ENCODE data around the gene TLL2.
A peak's percentile ranks its signal among the peaks of the same experiment; 100 is the strongest.

DNA sequence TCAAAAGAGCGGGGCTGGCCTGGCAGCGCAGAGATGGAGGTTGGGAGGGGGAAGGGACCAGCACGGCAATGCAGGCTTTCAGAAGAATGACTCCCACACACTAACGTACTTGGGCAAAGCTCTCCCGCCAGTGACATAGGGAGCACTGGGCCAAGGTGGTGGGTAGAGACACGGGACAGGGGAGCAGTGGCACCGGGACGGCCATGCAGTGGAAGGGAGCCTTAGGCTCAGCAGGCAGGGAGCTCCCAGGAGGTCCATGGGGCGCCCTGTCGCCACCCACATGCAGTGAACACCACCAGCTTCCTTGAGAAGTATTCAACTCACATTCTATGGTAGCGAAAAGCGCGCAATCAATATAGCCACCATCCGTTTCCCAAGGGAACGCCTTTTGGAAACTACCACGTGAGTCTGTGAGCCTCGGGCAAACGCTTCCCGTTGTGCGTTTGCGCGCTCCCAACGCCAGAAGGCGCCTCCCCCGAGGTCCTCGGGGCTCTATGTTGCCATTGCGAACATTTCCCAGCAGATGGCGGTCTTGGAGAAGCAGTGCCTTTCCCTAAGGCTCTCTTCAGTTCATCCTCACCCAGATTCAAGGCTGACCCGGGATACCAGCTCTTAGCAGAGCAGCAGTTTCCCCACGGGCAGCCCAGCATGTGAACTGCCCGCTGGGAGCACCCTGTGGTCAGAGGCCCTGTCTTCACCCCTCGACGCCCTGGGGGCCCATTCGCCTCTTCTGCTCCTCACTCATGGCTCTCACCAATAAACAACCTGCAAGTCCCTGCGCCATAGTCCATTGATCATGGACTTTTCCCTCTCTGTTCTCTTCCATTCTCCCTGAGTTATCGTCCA, 138.5 kb downstream of the TLL2 start:
- TF ChIP-seq POLR2A (IDR thresholded peaks at IDR 0.05; ENCODE audit: low read depth, low read length) (no peak), MAZ (IDR thresholded peaks at IDR 0.05; ENCODE audit: borderline replicate concordance, low read depth, low read length) (peak; percentile 45; the same call in 1 of the 2 replicates), FOS (IDR thresholded peaks at IDR 0.05; ENCODE audit: low read depth, low read length) (no peak), CEBPB (IDR thresholded peaks at IDR 0.05; ENCODE audit: low read depth, low read length) (no peak), MAFK (IDR thresholded peaks at IDR 0.05; ENCODE audit: low read depth, low read length) (no peak)
- TF ChIP-seq, protein P1, sequence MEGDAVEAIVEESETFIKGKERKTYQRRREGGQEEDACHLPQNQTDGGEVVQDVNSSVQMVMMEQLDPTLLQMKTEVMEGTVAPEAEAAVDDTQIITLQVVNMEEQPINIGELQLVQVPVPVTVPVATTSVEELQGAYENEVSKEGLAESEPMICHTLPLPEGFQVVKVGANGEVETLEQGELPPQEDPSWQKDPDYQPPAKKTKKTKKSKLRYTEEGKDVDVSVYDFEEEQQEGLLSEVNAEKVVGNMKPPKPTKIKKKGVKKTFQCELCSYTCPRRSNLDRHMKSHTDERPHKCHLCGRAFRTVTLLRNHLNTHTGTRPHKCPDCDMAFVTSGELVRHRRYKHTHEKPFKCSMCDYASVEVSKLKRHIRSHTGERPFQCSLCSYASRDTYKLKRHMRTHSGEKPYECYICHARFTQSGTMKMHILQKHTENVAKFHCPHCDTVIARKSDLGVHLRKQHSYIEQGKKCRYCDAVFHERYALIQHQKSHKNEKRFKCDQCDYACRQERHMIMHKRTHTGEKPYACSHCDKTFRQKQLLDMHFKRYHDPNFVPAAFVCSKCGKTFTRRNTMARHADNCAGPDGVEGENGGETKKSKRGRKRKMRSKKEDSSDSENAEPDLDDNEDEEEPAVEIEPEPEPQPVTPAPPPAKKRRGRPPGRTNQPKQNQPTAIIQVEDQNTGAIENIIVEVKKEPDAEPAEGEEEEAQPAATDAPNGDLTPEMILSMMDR (conservative IDR thresholded peaks at IDR 0.05; ENCODE audit: low read depth, low read length), result peak; percentile 99
